WTC11 (cell line): ENCODE measurements around the gene SYTL4.

Source experiments
- GABPB1 ChIP-seq: sonication (generic); formaldehyde crosslinking; IDR thresholded peaks from 2 replicates; pipeline ENCODE4 v1.8.1; 2023; ENCODE audit warnings: mild to moderate bottlenecking, missing genetic modification reagents
- NFYB ChIP-seq: sonication (generic); formaldehyde crosslinking; conservative IDR thresholded peaks from 2 replicates; pipeline ENCODE4 v1.8.0; 2022; ENCODE audit warnings: low read depth, missing genetic modification reagents
- NR1H2 ChIP-seq: sonication (generic); formaldehyde crosslinking; IDR thresholded peaks from 2 replicates; pipeline ENCODE4 v1.9.0; 2021; ENCODE audit warnings: mild to moderate bottlenecking, moderate library complexity, missing genetic modification reagents
- RELA ChIP-seq: sonication (generic); formaldehyde crosslinking; IDR thresholded peaks from 2 replicates; pipeline ENCODE4 v1.8.1; 2022; ENCODE audit warnings: missing genetic modification reagents, mild to moderate bottlenecking, borderline replicate concordance
- SMAD3 ChIP-seq: sonication (generic); formaldehyde crosslinking; IDR thresholded peaks from 2 replicates; pipeline ENCODE4 v1.8.0; 2022; ENCODE audit warnings: missing genetic modification reagents, mild to moderate bottlenecking, borderline replicate concordance
- TEAD4 ChIP-seq: sonication (generic); formaldehyde crosslinking; IDR thresholded peaks from 2 replicates; pipeline ENCODE4 v1.8.0; 2022; ENCODE audit warnings: mild to moderate bottlenecking, missing genetic modification reagents
- TF ChIP-seq, protein P1 (sequence below): fragments of 200-600 bp; IDR thresholded peaks from 2 replicates; pipeline ENCODE4 v1.8.0; 2022; ENCODE audit warnings: antibody characterized with exemption
- TF ChIP-seq, protein P2 (sequence below): sonication (generic); formaldehyde crosslinking; conservative IDR thresholded peaks from 2 replicates; pipeline ENCODE4 v1.8.1; 2023; ENCODE audit warnings: mild to moderate bottlenecking, low read depth, missing genetic modification reagents, moderate library complexity
- TF ChIP-seq, protein P3 (sequence below): sonication (generic); formaldehyde crosslinking; conservative IDR thresholded peaks from 2 replicates; pipeline ENCODE4 v1.8.1; 2022; ENCODE audit warnings: mild to moderate bottlenecking, missing genetic modification reagents
- TF ChIP-seq, protein P4 (sequence below): sonication (generic); formaldehyde crosslinking; IDR thresholded peaks from 2 replicates; pipeline ENCODE4 v1.8.0; 2022; ENCODE audit warnings: mild to moderate bottlenecking, missing genetic modification reagents
- TF ChIP-seq, protein P5 (sequence below): sonication (generic); formaldehyde crosslinking; IDR thresholded peaks from 2 replicates; pipeline ENCODE4 v1.8.1; 2023; ENCODE audit warnings: mild to moderate bottlenecking, moderate library complexity, missing genetic modification reagents

DNA sequence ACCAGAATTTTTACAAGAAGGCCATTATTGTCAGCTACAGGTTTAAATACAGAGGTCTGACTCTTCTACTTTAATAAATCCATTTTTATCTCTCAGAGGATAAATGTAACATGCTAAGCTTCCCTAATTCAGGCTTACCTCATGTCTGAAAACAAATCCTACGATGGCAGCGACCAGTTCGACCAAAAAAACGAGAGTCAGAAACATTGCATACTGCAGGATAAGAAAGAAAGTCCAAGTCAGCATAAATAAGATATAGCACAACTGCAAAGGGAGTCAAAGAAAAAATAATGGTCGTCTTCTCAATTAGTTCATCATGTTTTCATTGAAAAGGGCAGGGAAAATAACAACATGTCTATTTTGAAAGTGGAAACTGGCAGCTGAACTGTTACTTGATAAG lies 96.9 kb downstream of the SYTL4 start:
- TF ChIP-seq, protein P1, sequence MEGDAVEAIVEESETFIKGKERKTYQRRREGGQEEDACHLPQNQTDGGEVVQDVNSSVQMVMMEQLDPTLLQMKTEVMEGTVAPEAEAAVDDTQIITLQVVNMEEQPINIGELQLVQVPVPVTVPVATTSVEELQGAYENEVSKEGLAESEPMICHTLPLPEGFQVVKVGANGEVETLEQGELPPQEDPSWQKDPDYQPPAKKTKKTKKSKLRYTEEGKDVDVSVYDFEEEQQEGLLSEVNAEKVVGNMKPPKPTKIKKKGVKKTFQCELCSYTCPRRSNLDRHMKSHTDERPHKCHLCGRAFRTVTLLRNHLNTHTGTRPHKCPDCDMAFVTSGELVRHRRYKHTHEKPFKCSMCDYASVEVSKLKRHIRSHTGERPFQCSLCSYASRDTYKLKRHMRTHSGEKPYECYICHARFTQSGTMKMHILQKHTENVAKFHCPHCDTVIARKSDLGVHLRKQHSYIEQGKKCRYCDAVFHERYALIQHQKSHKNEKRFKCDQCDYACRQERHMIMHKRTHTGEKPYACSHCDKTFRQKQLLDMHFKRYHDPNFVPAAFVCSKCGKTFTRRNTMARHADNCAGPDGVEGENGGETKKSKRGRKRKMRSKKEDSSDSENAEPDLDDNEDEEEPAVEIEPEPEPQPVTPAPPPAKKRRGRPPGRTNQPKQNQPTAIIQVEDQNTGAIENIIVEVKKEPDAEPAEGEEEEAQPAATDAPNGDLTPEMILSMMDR = no peak
- TF ChIP-seq, protein P2, sequence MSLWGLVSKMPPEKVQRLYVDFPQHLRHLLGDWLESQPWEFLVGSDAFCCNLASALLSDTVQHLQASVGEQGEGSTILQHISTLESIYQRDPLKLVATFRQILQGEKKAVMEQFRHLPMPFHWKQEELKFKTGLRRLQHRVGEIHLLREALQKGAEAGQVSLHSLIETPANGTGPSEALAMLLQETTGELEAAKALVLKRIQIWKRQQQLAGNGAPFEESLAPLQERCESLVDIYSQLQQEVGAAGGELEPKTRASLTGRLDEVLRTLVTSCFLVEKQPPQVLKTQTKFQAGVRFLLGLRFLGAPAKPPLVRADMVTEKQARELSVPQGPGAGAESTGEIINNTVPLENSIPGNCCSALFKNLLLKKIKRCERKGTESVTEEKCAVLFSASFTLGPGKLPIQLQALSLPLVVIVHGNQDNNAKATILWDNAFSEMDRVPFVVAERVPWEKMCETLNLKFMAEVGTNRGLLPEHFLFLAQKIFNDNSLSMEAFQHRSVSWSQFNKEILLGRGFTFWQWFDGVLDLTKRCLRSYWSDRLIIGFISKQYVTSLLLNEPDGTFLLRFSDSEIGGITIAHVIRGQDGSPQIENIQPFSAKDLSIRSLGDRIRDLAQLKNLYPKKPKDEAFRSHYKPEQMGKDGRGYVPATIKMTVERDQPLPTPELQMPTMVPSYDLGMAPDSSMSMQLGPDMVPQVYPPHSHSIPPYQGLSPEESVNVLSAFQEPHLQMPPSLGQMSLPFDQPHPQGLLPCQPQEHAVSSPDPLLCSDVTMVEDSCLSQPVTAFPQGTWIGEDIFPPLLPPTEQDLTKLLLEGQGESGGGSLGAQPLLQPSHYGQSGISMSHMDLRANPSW (CRISPR knock-in tag) = no peak
- no peak for TF ChIP-seq NR1H2 (CRISPR knock-in tag)
- TF ChIP-seq, protein P3, sequence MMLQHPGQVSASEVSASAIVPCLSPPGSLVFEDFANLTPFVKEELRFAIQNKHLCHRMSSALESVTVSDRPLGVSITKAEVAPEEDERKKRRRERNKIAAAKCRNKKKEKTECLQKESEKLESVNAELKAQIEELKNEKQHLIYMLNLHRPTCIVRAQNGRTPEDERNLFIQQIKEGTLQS (CRISPR knock-in tag) = no peak
- TF ChIP-seq TEAD4 (CRISPR knock-in tag) = no peak
- no peak for TF ChIP-seq SMAD3 (CRISPR knock-in tag)
- TF ChIP-seq, protein P4, sequence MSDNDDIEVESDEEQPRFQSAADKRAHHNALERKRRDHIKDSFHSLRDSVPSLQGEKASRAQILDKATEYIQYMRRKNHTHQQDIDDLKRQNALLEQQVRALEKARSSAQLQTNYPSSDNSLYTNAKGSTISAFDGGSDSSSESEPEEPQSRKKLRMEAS (CRISPR knock-in tag) = no peak
- TF ChIP-seq, protein P5, sequence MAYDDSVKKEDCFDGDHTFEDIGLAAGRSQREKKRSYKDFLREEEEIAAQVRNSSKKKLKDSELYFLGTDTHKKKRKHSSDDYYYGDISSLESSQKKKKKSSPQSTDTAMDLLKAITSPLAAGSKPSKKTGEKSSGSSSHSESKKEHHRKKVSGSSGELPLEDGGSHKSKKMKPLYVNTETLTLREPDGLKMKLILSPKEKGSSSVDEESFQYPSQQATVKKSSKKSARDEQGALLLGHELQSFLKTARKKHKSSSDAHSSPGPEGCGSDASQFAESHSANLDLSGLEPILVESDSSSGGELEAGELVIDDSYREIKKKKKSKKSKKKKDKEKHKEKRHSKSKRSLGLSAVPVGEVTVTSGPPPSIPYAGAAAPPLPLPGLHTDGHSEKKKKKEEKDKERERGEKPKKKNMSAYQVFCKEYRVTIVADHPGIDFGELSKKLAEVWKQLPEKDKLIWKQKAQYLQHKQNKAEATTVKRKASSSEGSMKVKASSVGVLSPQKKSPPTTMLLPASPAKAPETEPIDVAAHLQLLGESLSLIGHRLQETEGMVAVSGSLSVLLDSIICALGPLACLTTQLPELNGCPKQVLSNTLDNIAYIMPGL (CRISPR knock-in tag) = no peak
- TF ChIP-seq NFYB (CRISPR knock-in tag) = no peak
- no peak for TF ChIP-seq RELA (CRISPR knock-in tag)
- no peak for TF ChIP-seq GABPB1
